Measurements from ENCODE around the gene KATNA1. TPM values are rescaled to one million over a fixed set of nuclear protein-coding genes. Genes with fewer than 3 reads are reported as not detected.

KATNA1 gene
- total and polyA plus RNA-seq, 4 donors, result 3.1 to 14.5 (median 6.5) TPM

- TF ChIP-seq ZBTB33 (IDR thresholded peaks at IDR 0.05), result peak; percentile 19
- peak; percentile 61 for TF ChIP-seq CTCF (IDR thresholded peaks at IDR 0.05; ENCODE audit: low read depth, low read length, missing input control)
These were observed 102.6 kb downstream of the KATNA1 start, which contains the start of gene PPIL4 (continued) for GRCh38 chr6:149545754-149546471.

- peak; percentile 61 for DNase-seq (ENCODE audit: low spot score)
- H3K27me3 ChIP-seq (ENCODE audit: control insufficient read depth in 4 of 4, insufficient read depth in 4 of 4, low read length in 3 of 4), result no peaks in the 10 kb centered on the region
- WGBS, result under 1% methylated on average over 16 of the region's 16 CpGs
- H3K9me3 ChIP-seq (ENCODE audit: control insufficient read depth in 4 of 4, low read length in 3 of 4), result no peaks in the 10 kb centered on the region
- peak overlapping the region; percentile 86 to 98 for H3K27ac ChIP-seq (ENCODE audit: low read depth in 1 of 2, low read length in 2 of 2)
- TF ChIP-seq CTCF (IDR thresholded peaks at IDR 0.05; ENCODE audit: low read depth, low read length, missing input control) (no peak), FOXA2 (IDR thresholded peaks at IDR 0.05) (no peak), RAD21 (IDR thresholded peaks at IDR 0.05) (no peak), SP1 (IDR thresholded peaks at IDR 0.05) (no peak), EGR1 (IDR thresholded peaks at IDR 0.05; ENCODE audit: low read depth in 2 of 2) (no peak), RXRA (IDR thresholded peaks at IDR 0.05) (no peak), NR2F2 (IDR thresholded peaks at IDR 0.05) (no peak), GABPA (IDR thresholded peaks at IDR 0.05 in 1 of 2, conservative IDR thresholded peaks at IDR 0.05 in 1 of 2) (no peak), HNF4A (conservative IDR thresholded peaks at IDR 0.05) (no peak), TAF1 (conservative IDR thresholded peaks at IDR 0.05) (no peak), FOXA1 (IDR thresholded peaks at IDR 0.05) (no peak), YY1 (IDR thresholded peaks at IDR 0.05) (no peak), ZBTB33 (IDR thresholded peaks at IDR 0.05) (no peak), HNF4G (IDR thresholded peaks at IDR 0.05) (no peak), JUND (IDR thresholded peaks at IDR 0.05) (no peak), REST (IDR thresholded peaks at IDR 0.05) (no peak)
- TF ChIP-seq, protein P1, sequence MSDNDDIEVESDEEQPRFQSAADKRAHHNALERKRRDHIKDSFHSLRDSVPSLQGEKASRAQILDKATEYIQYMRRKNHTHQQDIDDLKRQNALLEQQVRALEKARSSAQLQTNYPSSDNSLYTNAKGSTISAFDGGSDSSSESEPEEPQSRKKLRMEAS (IDR thresholded peaks at IDR 0.05), result no peak
- TF ChIP-seq, protein P2, sequence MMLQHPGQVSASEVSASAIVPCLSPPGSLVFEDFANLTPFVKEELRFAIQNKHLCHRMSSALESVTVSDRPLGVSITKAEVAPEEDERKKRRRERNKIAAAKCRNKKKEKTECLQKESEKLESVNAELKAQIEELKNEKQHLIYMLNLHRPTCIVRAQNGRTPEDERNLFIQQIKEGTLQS (IDR thresholded peaks at IDR 0.05), result no peak
- peak overlapping the region; percentile 85 to 96 (median 93) for H3K4me3 ChIP-seq (ENCODE audit: low read depth in 1 of 3, low read length in 3 of 3)
- H3K4me1 ChIP-seq (ENCODE audit: control insufficient read depth in 4 of 4, insufficient read depth in 4 of 4, low read length in 3 of 4), result peaks cover 0 to 25% (median 17%) of the 10 kb centered on the region in 4 donors
- H3K9ac ChIP-seq (ENCODE audit: low read depth in 1 of 2, low read length in 2 of 2), result peak overlapping the region; percentile 55 to 100
- H3K36me3 ChIP-seq (ENCODE audit: control insufficient read depth in 4 of 4, insufficient read depth in 3 of 4, low read depth in 1 of 4, low read length in 3 of 4), result no peaks in the 10 kb centered on the region
These were observed 103.2 kb downstream of the KATNA1 start for GRCh38 chr6:149545258-149545753.
